ENCODE measurements around the gene COX7A2L.

The COX7A2L gene

DNA sequence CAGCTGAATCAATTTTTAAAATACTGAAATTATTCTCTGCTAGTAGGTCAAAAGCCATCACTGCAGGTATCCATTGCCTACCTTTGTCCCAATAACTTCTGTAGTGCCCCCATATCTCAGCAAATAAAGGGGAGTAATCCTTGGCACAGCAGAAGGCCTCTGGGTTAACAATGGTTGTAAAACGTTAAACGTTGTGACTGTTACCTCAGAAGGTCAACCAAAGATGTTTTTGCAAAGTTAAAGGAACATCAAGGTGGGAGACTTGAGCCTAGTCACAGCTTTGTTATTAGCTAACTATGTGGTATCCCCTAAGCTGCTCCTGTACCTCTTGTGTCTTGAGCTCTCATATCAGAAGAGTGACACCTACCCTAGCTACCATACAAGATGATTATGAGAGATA is 60.5 kb downstream of the COX7A2L start:
- in situ Hi-C loops (cut with HindIII; ENCODE audit: low sequenced_read_pairs): no loop called here
- DNase-seq (ENCODE audit: low read depth): no peak
- TF ChIP-seq, protein P1, sequence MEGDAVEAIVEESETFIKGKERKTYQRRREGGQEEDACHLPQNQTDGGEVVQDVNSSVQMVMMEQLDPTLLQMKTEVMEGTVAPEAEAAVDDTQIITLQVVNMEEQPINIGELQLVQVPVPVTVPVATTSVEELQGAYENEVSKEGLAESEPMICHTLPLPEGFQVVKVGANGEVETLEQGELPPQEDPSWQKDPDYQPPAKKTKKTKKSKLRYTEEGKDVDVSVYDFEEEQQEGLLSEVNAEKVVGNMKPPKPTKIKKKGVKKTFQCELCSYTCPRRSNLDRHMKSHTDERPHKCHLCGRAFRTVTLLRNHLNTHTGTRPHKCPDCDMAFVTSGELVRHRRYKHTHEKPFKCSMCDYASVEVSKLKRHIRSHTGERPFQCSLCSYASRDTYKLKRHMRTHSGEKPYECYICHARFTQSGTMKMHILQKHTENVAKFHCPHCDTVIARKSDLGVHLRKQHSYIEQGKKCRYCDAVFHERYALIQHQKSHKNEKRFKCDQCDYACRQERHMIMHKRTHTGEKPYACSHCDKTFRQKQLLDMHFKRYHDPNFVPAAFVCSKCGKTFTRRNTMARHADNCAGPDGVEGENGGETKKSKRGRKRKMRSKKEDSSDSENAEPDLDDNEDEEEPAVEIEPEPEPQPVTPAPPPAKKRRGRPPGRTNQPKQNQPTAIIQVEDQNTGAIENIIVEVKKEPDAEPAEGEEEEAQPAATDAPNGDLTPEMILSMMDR (IDR thresholded peaks at IDR 0.05; ENCODE audit: low read depth, low read length, missing control alignments): no peak
- H3K4me3 ChIP-seq (ENCODE audit: low read depth, low read length): no peak overlapping the region

Data from astrocyte of the cerebellum (primary cell).